Suprapubic skin (tissue), 4 donors: Measurements from ENCODE around the gene TMEM131.

ENCODE experiments used
- CTCF ChIP-seq, 2 donors: fragments of 200-600 bp in 1 of 2; fragments of 450-650 bp in 1 of 2; sonication (generic) in 1 of 2; IDR thresholded peaks; one replicate each; pipeline ENCODE4 v1.5.1; 2016 to 2019; ENCODE audit warnings: antibody characterized with exemption in 2 of 2, mild to moderate bottlenecking in 1 of 2, moderate library complexity in 1 of 2
- POLR2A ChIP-seq, 2 donors: fragments of 450-650 bp; IDR thresholded peaks; one replicate each; pipeline ENCODE4 v1.6.1; 2017; ENCODE audit warnings: antibody characterized with exemption in 2 of 2, mild to moderate bottlenecking in 2 of 2, moderate library complexity in 2 of 2
- POLR2AphosphoS5 ChIP-seq, 3 donors: sonication (generic); formaldehyde crosslinking; IDR thresholded peaks; one replicate each; pipeline ENCODE4 v1.6.1; 2017; ENCODE audit warnings: antibody characterized with exemption in 3 of 3

GRCh38 chr2:97728091-97728731, 267.5 kb downstream of the TMEM131 start:
- TF ChIP-seq POLR2AphosphoS5 (IDR thresholded peaks at IDR 0.05), result no peak
- no peak for TF ChIP-seq CTCF (IDR thresholded peaks at IDR 0.05)
- TF ChIP-seq POLR2A (IDR thresholded peaks at IDR 0.05), result no peak
